Measurements from ENCODE around the gene ATRAID. TPM values are rescaled to one million over a fixed set of nuclear protein-coding genes. Genes with fewer than 3 reads are reported as not detected.
A peak's percentile ranks its signal among the peaks of the same experiment; 100 is the strongest.

Gene ATRAID
- polyA plus RNA-seq, 3 donors = 120 to 298 (median 287) TPM

DNA sequence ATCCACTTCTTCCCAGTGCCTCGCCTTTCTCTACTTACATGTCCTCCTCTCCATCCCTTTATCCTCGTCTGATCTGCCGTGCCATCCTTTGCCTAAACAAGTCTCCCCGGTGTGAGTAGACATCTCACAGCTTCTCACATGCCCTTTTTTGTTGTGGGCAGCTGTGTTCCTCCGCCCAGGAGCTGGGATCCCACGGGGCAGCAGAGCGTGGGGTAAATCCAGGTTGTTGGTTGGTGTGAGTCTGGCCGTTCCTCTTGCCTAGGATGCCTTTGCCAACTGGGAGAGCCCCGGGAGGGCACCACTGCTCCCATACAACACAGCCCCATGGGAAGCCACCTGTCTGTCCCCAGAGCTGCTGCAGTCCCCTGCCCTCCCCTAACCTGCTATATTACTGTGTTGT, 28.6 kb downstream of the ATRAID start:
- intact Hi-C loops (cut with micrococcal nuclease) = no loop called here

GRCh38 chr2:27241761-27242613, 30.1 kb downstream of the ATRAID start:
- DNase-seq = no peak
- Histone ChIP-seq H3K27ac (ENCODE audit: low read depth in 1 of 2, low read length in 2 of 2) (no peak overlapping the region), H3K9ac (ENCODE audit: insufficient read depth, low read length, poor library complexity, severe bottlenecking) (no peak overlapping the region), H3K4me1 (ENCODE audit: control insufficient read depth in 1 of 2, insufficient read depth in 2 of 2, low read length in 2 of 2) (no peaks in the 10 kb centered on the region), H3K4me2 (replicated peaks; ENCODE audit: extremely low read depth, low read length, poor library complexity, severe bottlenecking) (no peak overlapping the region), H4K20me1 (ENCODE audit: insufficient read depth, low read length) (no peaks in the 10 kb centered on the region), H3K27me3 (ENCODE audit: control insufficient read depth in 2 of 2, insufficient read depth in 2 of 2, low read length in 2 of 2) (no peaks in the 10 kb centered on the region), H3K36me3 (replicated peaks in 1 of 2; ENCODE audit: control insufficient read depth in 1 of 2, insufficient read depth in 2 of 2, low read length in 2 of 2) (peaks cover 73 to 81% of the 10 kb centered on the region in 2 donors), H3K9me3 (replicated peaks in 1 of 2; ENCODE audit: control insufficient read depth in 1 of 2, insufficient read depth in 1 of 2, low read length in 2 of 2) (no peaks in the 10 kb centered on the region), H2AFZ (ENCODE audit: insufficient read depth, low read depth, low read length, poor library complexity, severe bottlenecking) (no peak overlapping the region), H3K4me3 (replicated peaks in 1 of 3; ENCODE audit: low read depth in 2 of 3, low read length in 3 of 3) (no peak overlapping the region), H3K79me2 (ENCODE audit: insufficient read depth, low read length) (no peaks in the 10 kb centered on the region)
- H3K4me1 Mint-ChIP-seq = no peaks in the 10 kb centered on the region
- 78% methylated on average over 20 of the region's 24 CpGs for WGBS (ENCODE audit: insufficient coverage)
- no peaks in the 10 kb centered on the region for H3K9me3 Mint-ChIP-seq
- H3K4me3 Mint-ChIP-seq = no peak overlapping the region
- intact Hi-C loops (cut with micrococcal nuclease) = no loop called here
- H3K27me3 Mint-ChIP-seq (ENCODE audit: low read depth in 3 of 3) = peaks cover 0 to 1% (median 0%) of the 10 kb centered on the region in 3 donors
- H3K36me3 Mint-ChIP-seq = peaks cover 72 to 79% of the 10 kb centered on the region in 2 donors
- TF ChIP-seq CTCF (IDR thresholded peaks at IDR 0.05) = no peak
- H3K27ac Mint-ChIP-seq = peak overlapping the region in 3 of 7 donors; percentile 18 to 76 (median 51)

More for the DNA sequence above, 28.6 kb downstream of the ATRAID start:
- no peak overlapping the region for H3K4me2 ChIP-seq (replicated peaks; ENCODE audit: extremely low read depth, low read length, poor library complexity, severe bottlenecking)
- H3K79me2 ChIP-seq (ENCODE audit: insufficient read depth, low read length) = no peaks in the 10 kb centered on the region
- no peaks in the 10 kb centered on the region for H3K4me1 ChIP-seq (ENCODE audit: control insufficient read depth in 1 of 2, insufficient read depth in 2 of 2, low read length in 2 of 2)
- no peak overlapping the region for H3K27ac ChIP-seq (ENCODE audit: low read depth in 1 of 2, low read length in 2 of 2)
- TF ChIP-seq CTCF (IDR thresholded peaks at IDR 0.05) = no peak
- H3K27me3 Mint-ChIP-seq (ENCODE audit: low read depth in 3 of 3) = peaks cover 0 to 1% (median 0%) of the 10 kb centered on the region in 3 donors
- no peak overlapping the region for H2AFZ ChIP-seq (ENCODE audit: insufficient read depth, low read depth, low read length, poor library complexity, severe bottlenecking)
- no peak overlapping the region for H3K4me3 ChIP-seq (replicated peaks in 1 of 3; ENCODE audit: low read depth in 2 of 3, low read length in 3 of 3)
- no peak for DNase-seq
- H3K27me3 ChIP-seq (ENCODE audit: control insufficient read depth in 2 of 2, insufficient read depth in 2 of 2, low read length in 2 of 2) = no peaks in the 10 kb centered on the region
- no peaks in the 10 kb centered on the region for H3K4me1 Mint-ChIP-seq
- H3K36me3 ChIP-seq (replicated peaks in 1 of 2; ENCODE audit: control insufficient read depth in 1 of 2, insufficient read depth in 2 of 2, low read length in 2 of 2) = peaks cover 85 to 97% of the 10 kb centered on the region in 2 donors
- peaks cover 87 to 95% of the 10 kb centered on the region in 2 donors for H3K36me3 Mint-ChIP-seq
- no peak overlapping the region for H3K9ac ChIP-seq (ENCODE audit: insufficient read depth, low read length, poor library complexity, severe bottlenecking)
- WGBS (ENCODE audit: insufficient coverage) = 94% methylated on average over 3 of the region's 9 CpGs
- H3K9me3 ChIP-seq (replicated peaks in 1 of 2; ENCODE audit: control insufficient read depth in 1 of 2, insufficient read depth in 1 of 2, low read length in 2 of 2) = no peaks in the 10 kb centered on the region
- H3K27ac Mint-ChIP-seq = peak overlapping the region in 1 of 7 donors; percentile 6
- no peaks in the 10 kb centered on the region for H4K20me1 ChIP-seq (ENCODE audit: insufficient read depth, low read length)
- H3K9me3 Mint-ChIP-seq = no peaks in the 10 kb centered on the region
- no peak overlapping the region for H3K4me3 Mint-ChIP-seq
